ENCODE results near the gene LAMA2. TPM values are rescaled to one million over a fixed set of nuclear protein-coding genes. Genes with fewer than 3 reads are reported as not detected.

Gene LAMA2
- total RNA-seq, 1 donor from 2014 or later = 1.8 TPM

DNA sequence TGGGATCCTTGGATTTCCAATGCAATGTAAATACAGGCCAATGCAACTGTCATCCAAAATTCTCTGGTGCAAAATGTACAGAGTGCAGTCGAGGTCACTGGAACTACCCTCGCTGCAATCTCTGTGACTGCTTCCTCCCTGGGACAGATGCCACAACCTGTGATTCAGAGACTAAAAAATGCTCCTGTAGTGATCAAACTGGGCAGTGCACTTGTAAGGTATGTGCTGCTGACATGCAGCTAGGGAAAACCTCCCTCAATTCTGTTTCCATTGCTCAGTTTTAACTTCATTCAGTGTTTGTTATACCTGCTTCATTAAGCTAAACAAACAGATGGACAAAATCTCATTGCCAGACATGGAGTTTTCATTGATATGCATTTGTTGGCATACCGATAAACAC lies 429.9 kb downstream of the LAMA2 start:
- H3K4me1 Mint-ChIP-seq (ENCODE audit: low read depth, unreplicated experiment) = peaks cover 9% of the 10 kb centered on the region
- Histone ChIP-seq H3K79me2 (ENCODE audit: insufficient read depth, low read length) (no peaks in the 10 kb centered on the region), H3K4me2 (ENCODE audit: low read length) (peak overlapping the region; percentile 41), H2AFZ (ENCODE audit: low read depth, low read length) (no peak overlapping the region), H3K27ac (ENCODE audit: low read depth, low read length) (no peak overlapping the region), H3K9ac (ENCODE audit: low read length) (no peak overlapping the region), H4K20me1 (ENCODE audit: insufficient read depth, low read length) (no peaks in the 10 kb centered on the region), H3K9me3 (ENCODE audit: insufficient read depth, low read depth, low read length) (no peaks in the 10 kb centered on the region), H3K27me3 (ENCODE audit: insufficient read depth, low read length) (no peaks in the 10 kb centered on the region), H3K36me3 (ENCODE audit: insufficient read depth, low read length) (no peaks in the 10 kb centered on the region), H3K4me1 (ENCODE audit: insufficient read depth, low read length) (peaks cover 8% of the 10 kb centered on the region), H3K4me3 (ENCODE audit: insufficient read depth, low read depth, low read length) (no peak overlapping the region)
- FAIRE-seq = peak; percentile 99
- H3K36me3 Mint-ChIP-seq (ENCODE audit: low read depth, unreplicated experiment) = no peaks in the 10 kb centered on the region
- H3K27me3 Mint-ChIP-seq (ENCODE audit: low read depth, unreplicated experiment) = no peaks in the 10 kb centered on the region
- H3K9me3 Mint-ChIP-seq (ENCODE audit: unreplicated experiment) = no peaks in the 10 kb centered on the region
- H3K27ac Mint-ChIP-seq (ENCODE audit: unreplicated experiment) = no peak overlapping the region
- no peak for TF ChIP-seq EZH2 (IDR thresholded peaks at IDR 0.05; ENCODE audit: insufficient read depth, low read length)
- TF ChIP-seq, protein P1, sequence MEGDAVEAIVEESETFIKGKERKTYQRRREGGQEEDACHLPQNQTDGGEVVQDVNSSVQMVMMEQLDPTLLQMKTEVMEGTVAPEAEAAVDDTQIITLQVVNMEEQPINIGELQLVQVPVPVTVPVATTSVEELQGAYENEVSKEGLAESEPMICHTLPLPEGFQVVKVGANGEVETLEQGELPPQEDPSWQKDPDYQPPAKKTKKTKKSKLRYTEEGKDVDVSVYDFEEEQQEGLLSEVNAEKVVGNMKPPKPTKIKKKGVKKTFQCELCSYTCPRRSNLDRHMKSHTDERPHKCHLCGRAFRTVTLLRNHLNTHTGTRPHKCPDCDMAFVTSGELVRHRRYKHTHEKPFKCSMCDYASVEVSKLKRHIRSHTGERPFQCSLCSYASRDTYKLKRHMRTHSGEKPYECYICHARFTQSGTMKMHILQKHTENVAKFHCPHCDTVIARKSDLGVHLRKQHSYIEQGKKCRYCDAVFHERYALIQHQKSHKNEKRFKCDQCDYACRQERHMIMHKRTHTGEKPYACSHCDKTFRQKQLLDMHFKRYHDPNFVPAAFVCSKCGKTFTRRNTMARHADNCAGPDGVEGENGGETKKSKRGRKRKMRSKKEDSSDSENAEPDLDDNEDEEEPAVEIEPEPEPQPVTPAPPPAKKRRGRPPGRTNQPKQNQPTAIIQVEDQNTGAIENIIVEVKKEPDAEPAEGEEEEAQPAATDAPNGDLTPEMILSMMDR (IDR thresholded peaks at IDR 0.05; ENCODE audit: insufficient read depth, low read depth, low read length) = no peak
- DNase-seq (ENCODE audit: low read depth) = peak; percentile 76
- no peak overlapping the region for H3K4me3 Mint-ChIP-seq (ENCODE audit: unreplicated experiment)

DNA sequence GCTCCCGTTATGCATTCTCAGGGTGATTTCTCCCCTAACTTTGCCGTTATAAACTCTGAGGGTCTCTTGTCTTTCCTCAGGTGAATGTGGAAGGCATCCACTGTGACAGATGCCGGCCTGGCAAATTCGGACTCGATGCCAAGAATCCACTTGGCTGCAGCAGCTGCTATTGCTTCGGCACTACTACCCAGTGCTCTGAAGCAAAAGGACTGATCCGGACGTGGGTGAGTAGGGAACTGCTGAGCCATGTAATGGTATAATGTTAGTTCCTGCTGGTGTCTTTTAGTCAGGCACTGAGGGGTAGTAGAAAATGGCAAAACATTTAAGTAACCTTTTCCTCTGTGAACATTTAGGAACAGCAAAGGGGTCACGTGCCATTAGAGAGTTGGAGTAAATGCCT lies 431.6 kb downstream of the LAMA2 start:
- H3K27me3 ChIP-seq (ENCODE audit: insufficient read depth, low read length) = no peaks in the 10 kb centered on the region
- H3K36me3 ChIP-seq (ENCODE audit: insufficient read depth, low read length) = no peaks in the 10 kb centered on the region
- DNase-seq (ENCODE audit: low read depth) (no peak), FAIRE-seq (peak; percentile 9)
- peaks cover 8% of the 10 kb centered on the region for H3K4me1 ChIP-seq (ENCODE audit: insufficient read depth, low read length)
- no peaks in the 10 kb centered on the region for H3K9me3 ChIP-seq (ENCODE audit: insufficient read depth, low read depth, low read length)
- H3K4me3 Mint-ChIP-seq (ENCODE audit: unreplicated experiment) = no peak overlapping the region
- H3K27ac Mint-ChIP-seq (ENCODE audit: unreplicated experiment) = no peak overlapping the region
- peaks cover 9% of the 10 kb centered on the region for H3K4me1 Mint-ChIP-seq (ENCODE audit: low read depth, unreplicated experiment)
- no peak overlapping the region for H3K4me2 ChIP-seq (ENCODE audit: low read length)
- H3K9me3 Mint-ChIP-seq (ENCODE audit: unreplicated experiment) = no peaks in the 10 kb centered on the region
- no peaks in the 10 kb centered on the region for H3K36me3 Mint-ChIP-seq (ENCODE audit: low read depth, unreplicated experiment)
- H4K20me1 ChIP-seq (ENCODE audit: insufficient read depth, low read length) = no peaks in the 10 kb centered on the region
- no peak overlapping the region for H2AFZ ChIP-seq (ENCODE audit: low read depth, low read length)
- H3K27me3 Mint-ChIP-seq (ENCODE audit: low read depth, unreplicated experiment) = no peaks in the 10 kb centered on the region
- H3K9ac ChIP-seq (ENCODE audit: low read length) = no peak overlapping the region
- H3K27ac ChIP-seq (ENCODE audit: low read depth, low read length) = no peak overlapping the region
- no peaks in the 10 kb centered on the region for H3K79me2 ChIP-seq (ENCODE audit: insufficient read depth, low read length)
- no peak for TF ChIP-seq EZH2 (IDR thresholded peaks at IDR 0.05; ENCODE audit: insufficient read depth, low read length)
- TF ChIP-seq, protein P1 (IDR thresholded peaks at IDR 0.05; ENCODE audit: insufficient read depth, low read depth, low read length) = no peak
- H3K4me3 ChIP-seq (ENCODE audit: insufficient read depth, low read depth, low read length) = no peak overlapping the region

DNA sequence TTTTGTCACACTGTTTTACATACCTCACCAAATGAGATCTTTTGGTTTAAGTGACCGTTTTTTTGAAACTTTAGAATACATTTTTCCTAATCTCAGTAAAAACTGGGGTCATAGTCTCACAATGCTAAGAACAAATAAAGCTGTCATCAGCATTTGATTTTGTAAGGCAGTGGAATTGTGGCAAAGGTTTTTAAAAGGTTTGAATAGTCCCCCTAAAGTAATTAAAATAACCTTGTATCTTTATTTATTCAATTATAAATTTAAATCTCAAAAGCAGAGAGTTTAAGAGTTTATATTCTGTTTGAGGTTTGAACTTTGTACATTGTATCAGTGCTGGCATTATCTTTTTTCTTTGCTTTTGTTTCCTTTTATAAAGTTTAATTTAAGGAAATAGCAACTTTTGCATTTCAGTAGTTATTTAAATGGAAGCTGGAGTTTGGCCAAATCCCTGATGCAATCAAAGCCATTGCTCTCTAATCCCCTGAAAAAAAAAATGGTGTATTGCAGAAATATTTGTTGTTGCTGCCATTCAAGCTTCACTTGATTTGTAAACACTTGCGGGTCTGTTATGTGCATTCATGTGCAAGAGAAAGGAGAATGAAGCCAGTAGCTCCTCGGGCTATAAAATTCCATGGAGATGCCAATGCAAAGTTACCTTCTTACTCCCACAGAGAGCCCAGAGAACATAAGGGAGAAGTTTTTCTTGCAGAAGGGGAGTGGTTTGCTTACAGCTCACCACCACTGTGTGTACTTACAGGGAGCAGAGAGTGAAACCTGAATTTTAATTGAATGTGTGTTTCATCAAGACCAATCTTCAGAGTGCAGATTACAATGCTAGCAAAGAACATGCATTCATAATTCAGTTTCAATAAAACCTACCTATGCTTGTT lies 435.2 kb downstream of the LAMA2 start:
- H3K4me3 ChIP-seq (ENCODE audit: insufficient read depth, low read depth, low read length) = no peak overlapping the region
- no peaks in the 10 kb centered on the region for H3K36me3 ChIP-seq (ENCODE audit: insufficient read depth, low read length)
- Mint-ChIP-seq H3K27me3 (ENCODE audit: low read depth, unreplicated experiment) (no peaks in the 10 kb centered on the region), H3K9me3 (ENCODE audit: unreplicated experiment) (no peaks in the 10 kb centered on the region), H3K27ac (ENCODE audit: unreplicated experiment) (peak overlapping the region; percentile 0), H3K4me1 (ENCODE audit: low read depth, unreplicated experiment) (peaks cover 11% of the 10 kb centered on the region), H3K4me3 (ENCODE audit: unreplicated experiment) (no peak overlapping the region), H3K36me3 (ENCODE audit: low read depth, unreplicated experiment) (no peaks in the 10 kb centered on the region)
- H3K4me2 ChIP-seq (ENCODE audit: low read length) = peak overlapping the region; percentile 10
- DNase-seq (ENCODE audit: low read depth) (peak; percentile 44), FAIRE-seq (peak; percentile 54)
- H3K9me3 ChIP-seq (ENCODE audit: insufficient read depth, low read depth, low read length) = no peaks in the 10 kb centered on the region
- H3K27ac ChIP-seq (ENCODE audit: low read depth, low read length) = no peak overlapping the region
- no peak overlapping the region for H3K9ac ChIP-seq (ENCODE audit: low read length)
- TF ChIP-seq, protein P1 (IDR thresholded peaks at IDR 0.05; ENCODE audit: insufficient read depth, low read depth, low read length) = no peak
- no peak for TF ChIP-seq EZH2 (IDR thresholded peaks at IDR 0.05; ENCODE audit: insufficient read depth, low read length)
- no peaks in the 10 kb centered on the region for H3K27me3 ChIP-seq (ENCODE audit: insufficient read depth, low read length)
- H2AFZ ChIP-seq (ENCODE audit: low read depth, low read length) = peak overlapping the region; percentile 12
- no peaks in the 10 kb centered on the region for H4K20me1 ChIP-seq (ENCODE audit: insufficient read depth, low read length)
- no peaks in the 10 kb centered on the region for H3K79me2 ChIP-seq (ENCODE audit: insufficient read depth, low read length)
- peaks cover 3% of the 10 kb centered on the region for H3K4me1 ChIP-seq (ENCODE audit: insufficient read depth, low read length)
